Body of pancreas (tissue), 4 donors: ENCODE measurements around the gene GALNT9. TPM values are rescaled to one million over a fixed set of nuclear protein-coding genes. Genes with fewer than 3 reads are reported as not detected.
"Not testable (repeated sequence)": the region's sequence is repeated elsewhere in the genome, so short reads cannot be mapped to it uniquely, and the experiment has no call there.

ENCODE experiments used
- ATAC-seq: fragments of 150-250 bp; one replicate; pipeline ENCODE4 v1.9.1; 2016
- DNase-seq, 4 donors: peaks; one replicate each; pipeline ENCODE4 v3.0.0-alpha.2; 2019
- H3K27ac ChIP-seq, 4 donors: fragments of 200-600 bp; sonication (generic); 1 replicate in 3 of 4; 2 replicates in 1 of 4; pipeline versions ENCODE4 v1.5.1 to v1.6.1; 2016 to 2019; ENCODE audit warnings: mild to moderate bottlenecking in 1 of 4, mixed read lengths in 1 of 4, moderate library complexity in 1 of 4
- H3K27me3 ChIP-seq, 2 donors: fragments of 200-600 bp; sonication (generic); one replicate each; pipeline ENCODE4 v1.6.0; 2016; ENCODE audit warnings: mild to moderate bottlenecking in 1 of 2
- H3K36me3 ChIP-seq, 2 donors: fragments of 200-600 bp; sonication (generic); replicated peaks in 1 of 2; 2 replicates each; pipeline ENCODE4 v1.5.1; 2016; ENCODE audit warnings: low read depth in 2 of 2; ENCODE audit not compliant: insufficient read depth in 1 of 2
- H3K4me1 ChIP-seq: fragments of 200-600 bp; sonication (generic); one replicate; pipeline ENCODE4 v1.6.0; 2016
- H3K4me3 ChIP-seq, 2 donors: fragments of 200-600 bp; sonication (generic); 1 replicate in 1 of 2; 2 replicates in 1 of 2; pipeline ENCODE4 v1.5.1; 2016 to 2019
- H3K9me3 ChIP-seq, 3 donors: fragments of 200-600 bp; sonication (generic); 1 replicate in 2 of 3; 2 replicates in 1 of 3; pipeline ENCODE4 v1.5.1; 2016
- POLR2A ChIP-seq, 3 donors: fragments of 450-650 bp; IDR thresholded peaks; one replicate each; pipeline ENCODE4 v1.6.1; 2016; ENCODE audit warnings: antibody characterized with exemption in 3 of 3, mild to moderate bottlenecking in 2 of 3
- WGBS, 2 donors: methylation state at CpG; one replicate each; pipeline ENCODE4 v1.1.5; 2017; 5-methylcytosine and 5-hydroxymethylcytosine counted together
- intact Hi-C: fragments of 100-400 bp; cut with DNase I; formaldehyde crosslinking; loops from one replicate; pipeline ENCODE4 v1.15.1; 2023
- total RNA-seq, 2 donors: library from RNA; depleted of rRNA; stranded (reverse); fragments of >200 nt; gene quantifications; one replicate each; pipeline ENCODE4 v1.1.0, GENCODE V29; 2016
- TF ChIP-seq, protein P1 (sequence below), 7 experiments: fragments of 450-650 bp in 4 of 7; fragments of 200-600 bp in 3 of 7; sonication (generic) in 3 of 7; IDR thresholded peaks; one replicate each; pipeline ENCODE4 v1.5.1; 2016 to 2019; ENCODE audit warnings: antibody characterized with exemption in 7 of 7

Gene GALNT9
- total RNA-seq, 2 donors from 2014 or later = not detected

DNA sequence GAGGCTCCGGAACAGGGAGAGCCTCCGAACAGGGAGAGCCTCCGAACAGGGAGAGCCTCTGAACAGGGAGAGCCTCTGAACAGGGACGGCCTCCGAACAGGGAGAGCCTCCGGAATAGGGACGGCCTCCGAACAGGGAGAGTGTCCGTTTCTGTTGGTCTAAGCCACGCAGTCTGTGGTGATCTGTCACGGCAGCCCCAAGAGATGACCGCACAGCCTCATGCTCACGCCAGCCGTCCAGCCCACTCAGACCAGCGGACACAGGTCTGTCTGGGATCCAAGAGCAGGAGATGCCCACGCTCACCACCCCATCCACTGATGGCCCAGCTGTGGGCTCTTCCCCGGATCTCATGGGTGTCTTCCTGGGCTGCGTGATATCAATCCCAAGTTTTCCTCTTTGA, 33.3 kb downstream of the GALNT9 start:
- Histone ChIP-seq H3K9me3 (no peaks in the 10 kb centered on the region), H3K4me3 (no peak overlapping the region), H3K27ac (no peak overlapping the region), H3K36me3 (no peaks in the 10 kb centered on the region), H3K27me3 (peaks cover 0 to 20% of the 10 kb centered on the region in 2 donors), H3K4me1 (no peaks in the 10 kb centered on the region)
- intact Hi-C loops = no loop called here
- TF ChIP-seq, protein P1, sequence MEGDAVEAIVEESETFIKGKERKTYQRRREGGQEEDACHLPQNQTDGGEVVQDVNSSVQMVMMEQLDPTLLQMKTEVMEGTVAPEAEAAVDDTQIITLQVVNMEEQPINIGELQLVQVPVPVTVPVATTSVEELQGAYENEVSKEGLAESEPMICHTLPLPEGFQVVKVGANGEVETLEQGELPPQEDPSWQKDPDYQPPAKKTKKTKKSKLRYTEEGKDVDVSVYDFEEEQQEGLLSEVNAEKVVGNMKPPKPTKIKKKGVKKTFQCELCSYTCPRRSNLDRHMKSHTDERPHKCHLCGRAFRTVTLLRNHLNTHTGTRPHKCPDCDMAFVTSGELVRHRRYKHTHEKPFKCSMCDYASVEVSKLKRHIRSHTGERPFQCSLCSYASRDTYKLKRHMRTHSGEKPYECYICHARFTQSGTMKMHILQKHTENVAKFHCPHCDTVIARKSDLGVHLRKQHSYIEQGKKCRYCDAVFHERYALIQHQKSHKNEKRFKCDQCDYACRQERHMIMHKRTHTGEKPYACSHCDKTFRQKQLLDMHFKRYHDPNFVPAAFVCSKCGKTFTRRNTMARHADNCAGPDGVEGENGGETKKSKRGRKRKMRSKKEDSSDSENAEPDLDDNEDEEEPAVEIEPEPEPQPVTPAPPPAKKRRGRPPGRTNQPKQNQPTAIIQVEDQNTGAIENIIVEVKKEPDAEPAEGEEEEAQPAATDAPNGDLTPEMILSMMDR (IDR thresholded peaks at IDR 0.05) = no peak
- no peak for TF ChIP-seq POLR2A (IDR thresholded peaks at IDR 0.05)
- DNase-seq = no peak
- WGBS, 2 donors = 77 to 79% methylated on average over 11 to 18 of the region's 18 CpGs
- no peak for ATAC-seq

DNA sequence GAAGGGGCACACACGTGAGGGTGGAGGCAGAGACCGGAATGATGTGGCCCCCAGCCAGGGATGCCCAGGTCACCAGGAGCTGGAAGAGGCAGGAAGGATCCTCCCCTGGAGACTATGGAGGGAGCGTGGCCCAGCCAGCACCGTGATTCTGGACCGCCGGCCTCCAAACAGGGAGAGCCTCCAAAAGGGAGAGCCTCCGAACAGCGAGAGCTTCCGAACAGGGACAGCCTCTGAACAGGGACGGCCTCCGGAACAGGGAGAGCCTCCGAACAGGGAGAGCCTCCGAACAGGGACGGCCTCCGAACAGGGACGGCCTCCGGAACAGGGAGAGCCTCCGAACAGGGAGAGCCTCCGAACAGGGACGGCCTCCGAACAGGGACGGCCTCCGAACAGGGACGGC, 33.8 kb downstream of the GALNT9 start:
- H3K27me3 ChIP-seq = peaks cover 0 to 20% of the 10 kb centered on the region in 2 donors
- intact Hi-C loops, H3K4me1 ChIP-seq, H3K4me3 ChIP-seq, H3K27ac ChIP-seq, ATAC-seq, H3K9me3 ChIP-seq, H3K36me3 ChIP-seq, DNase-seq: not testable (repeated sequence)
- WGBS, 2 donors = 79 to 80% methylated on average over 11 to 24 of the region's 24 CpGs

DNA sequence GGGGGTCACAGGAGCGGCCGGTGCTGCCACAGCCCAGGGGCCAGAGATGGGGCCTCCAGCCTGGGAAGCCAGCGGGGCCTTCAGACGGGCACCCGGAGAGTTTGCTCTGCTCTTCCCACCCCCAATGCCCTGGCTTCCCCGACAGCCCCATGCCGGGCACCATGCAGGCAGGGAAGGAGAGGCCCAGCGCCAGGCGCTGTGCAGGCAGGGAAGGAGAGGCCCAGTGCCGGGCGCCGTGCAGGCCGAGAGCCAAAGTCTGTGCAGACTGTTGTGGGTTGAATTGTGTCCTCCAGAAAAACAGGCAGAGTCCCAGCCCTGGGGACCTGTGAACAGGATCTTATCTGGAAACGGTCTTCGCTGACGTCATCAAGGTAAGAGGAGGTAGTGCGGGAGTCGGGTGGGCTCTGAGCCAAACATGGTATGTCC, 34.3 kb downstream of the GALNT9 start:
- intact Hi-C loops = no loop called here
- H3K27me3 ChIP-seq = peaks cover 0 to 20% of the 10 kb centered on the region in 2 donors
- no peaks in the 10 kb centered on the region for H3K9me3 ChIP-seq
- 55 to 76% methylated on average over 6 to 17 of the region's 18 CpGs for WGBS, 2 donors
- no peak overlapping the region for H3K27ac ChIP-seq
- no peak overlapping the region for H3K4me3 ChIP-seq
- DNase-seq (no peak), ATAC-seq (no peak)
- H3K36me3 ChIP-seq = no peaks in the 10 kb centered on the region
- TF ChIP-seq POLR2A (IDR thresholded peaks at IDR 0.05) = no peak
- TF ChIP-seq, protein P1 (IDR thresholded peaks at IDR 0.05) = no peak
- no peaks in the 10 kb centered on the region for H3K4me1 ChIP-seq

DNA sequence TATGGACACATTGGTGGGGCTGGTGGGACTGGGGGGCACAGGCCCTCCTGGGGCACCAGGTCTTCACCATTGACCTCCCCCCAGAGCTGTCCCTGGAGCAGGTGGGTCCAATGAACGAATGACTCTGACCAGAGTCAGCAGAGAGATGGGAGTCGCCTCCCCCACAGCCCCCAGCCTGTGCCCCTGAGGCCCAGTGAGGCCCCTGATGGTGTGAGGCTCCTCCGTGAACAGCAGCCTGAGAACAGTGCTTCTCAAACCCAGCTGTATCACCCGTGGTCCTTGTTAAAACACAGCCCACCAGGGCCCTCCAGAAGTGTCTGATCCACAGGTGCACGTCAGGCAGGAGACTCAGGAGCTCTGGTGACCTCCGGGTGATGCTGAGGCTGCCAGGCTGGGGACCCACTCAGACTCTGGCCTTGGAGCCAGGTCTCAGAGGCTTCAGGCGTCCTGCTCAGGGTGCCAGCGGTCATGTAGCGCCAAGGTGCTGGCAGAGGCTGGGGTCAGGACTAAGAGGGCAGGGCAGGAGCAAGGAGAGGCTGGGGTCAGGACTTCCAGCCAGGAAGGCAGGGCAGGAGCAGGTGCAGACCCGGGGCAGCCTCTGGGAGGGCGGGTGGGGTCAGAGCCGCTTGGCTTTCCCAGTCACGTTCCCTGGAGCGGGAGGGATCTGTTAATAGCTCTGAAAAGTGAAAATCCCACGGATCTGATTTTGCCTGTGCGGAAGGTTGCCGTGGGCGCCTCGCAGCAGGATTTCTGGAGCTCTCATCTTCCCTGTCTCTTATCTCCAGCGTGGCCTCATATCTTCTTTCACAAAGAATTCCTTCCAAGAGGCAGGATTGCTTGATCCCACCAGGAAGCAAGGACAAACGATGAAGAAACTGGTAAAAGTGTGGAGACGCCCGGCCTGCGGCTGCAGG, 35.0 kb downstream of the GALNT9 start:
- Histone ChIP-seq H3K27ac (no peak overlapping the region), H3K4me3 (no peak overlapping the region), H3K9me3 (no peaks in the 10 kb centered on the region), H3K4me1 (no peaks in the 10 kb centered on the region), H3K36me3 (no peaks in the 10 kb centered on the region), H3K27me3 (peaks cover 0 to 20% of the 10 kb centered on the region in 2 donors)
- ATAC-seq (no peak), DNase-seq (no peak)
- TF ChIP-seq, protein P1 (IDR thresholded peaks at IDR 0.05) = no peak
- no peak for TF ChIP-seq POLR2A (IDR thresholded peaks at IDR 0.05)
- intact Hi-C loops = no loop called here
- 51 to 63% methylated on average over 6 to 22 of the region's 24 CpGs for WGBS, 2 donors

DNA sequence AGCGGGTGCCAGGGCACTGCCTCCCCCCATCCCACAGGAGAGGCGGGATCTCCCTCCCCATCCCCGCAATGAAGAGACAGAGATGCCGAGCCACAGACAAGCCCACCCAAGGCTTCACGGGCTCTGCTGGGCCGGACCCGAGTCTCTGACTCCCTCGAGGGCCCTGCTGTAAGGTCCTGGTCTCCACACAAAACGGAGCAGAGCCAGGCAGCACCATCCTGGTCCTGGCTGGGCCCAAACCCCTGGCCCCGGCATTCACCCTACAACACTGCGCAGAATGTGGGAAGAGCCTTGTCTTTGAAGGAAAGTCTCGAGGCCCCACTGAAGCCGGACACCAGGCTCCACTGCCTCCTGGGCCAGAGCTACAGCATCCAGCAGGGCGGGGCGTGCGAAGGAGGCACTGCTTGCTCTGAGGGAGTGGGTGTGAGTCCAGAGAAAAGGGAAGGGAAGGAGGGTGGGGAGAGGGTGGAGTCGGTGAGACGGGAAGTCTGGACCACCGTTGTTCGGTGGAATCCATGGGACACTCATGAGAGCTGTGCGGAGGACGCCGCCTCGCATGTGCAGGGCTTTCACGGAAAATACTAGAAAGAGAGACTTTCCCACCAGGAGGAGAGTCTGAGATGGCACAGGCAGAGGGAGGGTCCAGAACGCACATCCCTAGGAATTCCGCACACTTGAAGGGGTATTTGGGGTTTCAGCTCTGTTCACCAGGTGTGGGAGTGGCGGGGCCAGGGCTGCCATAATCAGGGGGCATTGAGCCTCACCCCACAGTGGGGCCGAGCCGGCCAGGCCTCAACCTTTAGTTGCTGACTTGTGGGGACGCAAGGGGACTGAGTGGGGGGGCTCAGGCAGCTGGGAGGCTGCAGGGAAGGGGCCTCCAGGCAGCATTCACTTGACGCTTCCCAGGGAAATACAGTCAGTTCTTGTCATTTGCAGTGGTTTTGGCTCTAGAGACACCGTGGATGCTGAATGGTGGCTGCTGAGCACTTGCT, 36.8 kb downstream of the GALNT9 start:
- 72 to 80% methylated on average over 19 to 31 of the region's 33 CpGs for WGBS, 2 donors
- no peak overlapping the region for H3K4me3 ChIP-seq
- intact Hi-C loops = no loop called here
- no peaks in the 10 kb centered on the region for H3K9me3 ChIP-seq
- peaks cover 0 to 20% of the 10 kb centered on the region in 2 donors for H3K27me3 ChIP-seq
- ATAC-seq (no peak), DNase-seq (no peak)
- no peak overlapping the region for H3K27ac ChIP-seq
- no peaks in the 10 kb centered on the region for H3K4me1 ChIP-seq
- no peak for TF ChIP-seq POLR2A (IDR thresholded peaks at IDR 0.05)
- TF ChIP-seq, protein P1 (IDR thresholded peaks at IDR 0.05) = no peak
- H3K36me3 ChIP-seq = no peaks in the 10 kb centered on the region
